Natural killer cell treated with Interleukin-12 subunit alpha and Interleukin-12 subunit beta and Interleukin-15 and Interleukin-18, amount 100 ng/mL, for 72 hours (primary cell): Measurements from ENCODE around the gene PRX. TPM values are rescaled to one million over a fixed set of nuclear protein-coding genes. Genes with fewer than 3 reads are reported as not detected.
"Not testable (repeated sequence)": the region's sequence is repeated elsewhere in the genome, so short reads cannot be mapped to it uniquely, and the experiment has no call there.

Source experiments
- ATAC-seq, 2 donors: fragments of 150-1000 bp; cut with Tn5 transposase in 1 of 2; sonication (Bioruptor Pico), chemical (Tn5 transposase) in 1 of 2; 2 replicates each; pipeline ENCODE4 v1.10.0; 2021
- DNase-seq: peaks from one replicate; pipeline ENCODE4 v3.0.0; 2022; ENCODE audit warnings: low spot score
- H3K27ac Mint-ChIP-seq, 2 donors: 1 replicate in 1 of 2; 2 replicates in 1 of 2; pipeline ENCODE4 v1.8.0; 2022; ENCODE audit warnings: mixed read lengths in 2 of 2, mild to moderate bottlenecking in 1 of 2, moderate library complexity in 1 of 2
- H3K27me3 Mint-ChIP-seq, 2 donors: 1 replicate in 1 of 2; 2 replicates in 1 of 2; pipeline ENCODE4 v1.8.0; 2022; ENCODE audit warnings: mixed read lengths in 2 of 2
- H3K36me3 Mint-ChIP-seq: one replicate; pipeline ENCODE4 v1.8.0; 2022; ENCODE audit warnings: mixed read lengths
- H3K4me1 Mint-ChIP-seq, 2 donors: 1 replicate in 1 of 2; 2 replicates in 1 of 2; pipeline ENCODE4 v1.8.0; 2022; ENCODE audit warnings: low read depth in 2 of 2, mixed read lengths in 2 of 2, mild to moderate bottlenecking in 1 of 2
- H3K4me3 Mint-ChIP-seq: one replicate; pipeline ENCODE4 v1.8.0; 2022; ENCODE audit warnings: mixed read lengths
- H3K9me3 Mint-ChIP-seq: 2 replicates; pipeline ENCODE4 v1.8.0; 2022; ENCODE audit warnings: mixed read lengths
- total RNA-seq, 2 donors: library from RNA; stranded (reverse); gene quantifications; one replicate each; pipeline ENCODE4 v1.2.3, GENCODE V29; 2022

The PRX gene
- total RNA-seq, 2 donors from 2014 or later = 0.48 to 0.78 TPM

GRCh38 chr19:40383668-40384248, 29.4 kb downstream of the PRX start:
- no peak overlapping the region for H3K4me3 Mint-ChIP-seq
- peaks cover 0 to 4% of the 10 kb centered on the region in 2 donors for H3K4me1 Mint-ChIP-seq
- H3K27ac Mint-ChIP-seq = no peak overlapping the region
- no peaks in the 10 kb centered on the region for H3K9me3 Mint-ChIP-seq
- no peaks in the 10 kb centered on the region for H3K27me3 Mint-ChIP-seq
- no peak for ATAC-seq
- DNase-seq = no peak
- H3K36me3 Mint-ChIP-seq = no peaks in the 10 kb centered on the region

GRCh38 chr19:40381321-40381720, 31.9 kb downstream of the PRX start:
- H3K9me3 Mint-ChIP-seq = no peaks in the 10 kb centered on the region
- DNase-seq (no peak), ATAC-seq (no peak)
- H3K36me3 Mint-ChIP-seq = no peaks in the 10 kb centered on the region
- H3K27me3 Mint-ChIP-seq = no peaks in the 10 kb centered on the region
- H3K4me3 Mint-ChIP-seq = no peak overlapping the region
- H3K27ac Mint-ChIP-seq = no peak overlapping the region
- H3K4me1 Mint-ChIP-seq = peaks cover 0 to 4% of the 10 kb centered on the region in 2 donors

GRCh38 chr19:40380199-40381037, 32.8 kb downstream of the PRX start:
- Mint-ChIP-seq H3K27ac (no peak overlapping the region), H3K4me3 (no peak overlapping the region), H3K4me1 (peaks cover 0 to 3% of the 10 kb centered on the region in 2 donors), H3K36me3 (no peaks in the 10 kb centered on the region), H3K9me3 (no peaks in the 10 kb centered on the region), H3K27me3 (no peaks in the 10 kb centered on the region)
- no peak for DNase-seq
- no peak for ATAC-seq

- Mint-ChIP-seq H3K9me3 (no peaks in the 10 kb centered on the region), H3K4me1 (peaks cover 0 to 1% of the 10 kb centered on the region in 2 donors), H3K27ac (no peak overlapping the region), H3K27me3 (no peaks in the 10 kb centered on the region), H3K36me3 (no peaks in the 10 kb centered on the region), H3K4me3 (no peak overlapping the region)
- DNase-seq (no peak), ATAC-seq (no peak)
Observed at GRCh38 chr19:40379446-40380198, 33.6 kb downstream of the PRX start.

- Mint-ChIP-seq H3K27ac (no peak overlapping the region), H3K36me3 (no peaks in the 10 kb centered on the region), H3K27me3 (no peaks in the 10 kb centered on the region), H3K4me1 (peaks cover 0 to 4% of the 10 kb centered on the region in 2 donors), H3K4me3 (no peak overlapping the region), H3K9me3 (no peaks in the 10 kb centered on the region)
- ATAC-seq (peak in 1 of 2 donors; percentile 33), DNase-seq (no peak)
Observed at GRCh38 chr19:40378509-40378908, 34.7 kb downstream of the PRX start.

- Mint-ChIP-seq H3K4me1 (peaks cover 0 to 4% of the 10 kb centered on the region in 2 donors), H3K4me3 (no peak overlapping the region), H3K36me3 (no peaks in the 10 kb centered on the region), H3K27me3 (no peaks in the 10 kb centered on the region), H3K27ac (no peak overlapping the region), H3K9me3 (no peaks in the 10 kb centered on the region)
- ATAC-seq = no peak
- no peak for DNase-seq
Observed at GRCh38 chr19:40377876-40378385, 35.2 kb downstream of the PRX start.

- DNase-seq = no peak
- Mint-ChIP-seq H3K27me3 (no peaks in the 10 kb centered on the region), H3K4me1 (peaks cover 0 to 4% of the 10 kb centered on the region in 2 donors), H3K4me3 (no peak overlapping the region), H3K9me3 (no peaks in the 10 kb centered on the region), H3K27ac (peak overlapping the region in 1 of 2 donors; percentile 58), H3K36me3 (no peaks in the 10 kb centered on the region)
- ATAC-seq = no peak
Observed at GRCh38 chr19:40376286-40376862, 36.8 kb downstream of the PRX start.

- Mint-ChIP-seq H3K27ac (no peak overlapping the region), H3K4me3 (no peak overlapping the region), H3K36me3 (no peaks in the 10 kb centered on the region), H3K9me3 (no peaks in the 10 kb centered on the region), H3K27me3 (no peaks in the 10 kb centered on the region), H3K4me1 (peaks cover 0 to 4% of the 10 kb centered on the region in 2 donors)
- DNase-seq (no peak), ATAC-seq (no peak)
Observed at GRCh38 chr19:40374084-40374483, 39.1 kb downstream of the PRX start.

- H3K27me3 Mint-ChIP-seq = no peaks in the 10 kb centered on the region
- no peak overlapping the region for H3K27ac Mint-ChIP-seq
- DNase-seq = no peak
- H3K9me3 Mint-ChIP-seq = no peaks in the 10 kb centered on the region
- no peaks in the 10 kb centered on the region for H3K36me3 Mint-ChIP-seq
- H3K4me3 Mint-ChIP-seq = no peak overlapping the region
- H3K4me1 Mint-ChIP-seq = peaks cover 0 to 7% of the 10 kb centered on the region in 2 donors
- ATAC-seq = no peak
Observed at GRCh38 chr19:40371802-40372122, 41.4 kb downstream of the PRX start.

GRCh38 chr19:40370997-40371801, 42.0 kb downstream of the PRX start:
- DNase-seq = no peak
- no peaks in the 10 kb centered on the region for H3K9me3 Mint-ChIP-seq
- peaks cover 0 to 7% of the 10 kb centered on the region in 2 donors for H3K4me1 Mint-ChIP-seq
- H3K27ac Mint-ChIP-seq = no peak overlapping the region
- no peaks in the 10 kb centered on the region for H3K36me3 Mint-ChIP-seq
- ATAC-seq = no peak
- H3K4me3 Mint-ChIP-seq = no peak overlapping the region
- H3K27me3 Mint-ChIP-seq = no peaks in the 10 kb centered on the region

GRCh38 chr19:40370253-40370652, 42.9 kb downstream of the PRX start:
- H3K4me3 Mint-ChIP-seq, H3K27ac Mint-ChIP-seq, H3K36me3 Mint-ChIP-seq, DNase-seq, H3K27me3 Mint-ChIP-seq, ATAC-seq, H3K4me1 Mint-ChIP-seq, H3K9me3 Mint-ChIP-seq: not testable (repeated sequence)

- no peak for ATAC-seq
- Mint-ChIP-seq H3K4me1 (peaks cover 7 to 14% of the 10 kb centered on the region in 2 donors), H3K27me3 (no peaks in the 10 kb centered on the region), H3K4me3 (no peak overlapping the region), H3K27ac (no peak overlapping the region), H3K36me3 (no peaks in the 10 kb centered on the region), H3K9me3 (no peaks in the 10 kb centered on the region)
- DNase-seq = no peak
Observed at GRCh38 chr19:40369797-40370196, 43.4 kb downstream of the PRX start.
